ENCODE data around the gene PCDH18.

GRCh38 chr4:137514406-137515111 lies 17.7 kb downstream of the PCDH18 start:
- TF ChIP-seq NFIC (IDR thresholded peaks at IDR 0.05) (no peak), RAD21 (IDR thresholded peaks at IDR 0.05; ENCODE audit: low read depth) (no peak), CEBPB (IDR thresholded peaks at IDR 0.05) (no peak), EP300 (IDR thresholded peaks at IDR 0.05; ENCODE audit: borderline replicate concordance) (no peak), ZBTB7A (IDR thresholded peaks at IDR 0.05; ENCODE audit: low read depth) (no peak), YY1 (IDR thresholded peaks at IDR 0.05; ENCODE audit: low read depth) (no peak), TAF1 (IDR thresholded peaks at IDR 0.05; ENCODE audit: low read depth) (no peak), TEAD4 (IDR thresholded peaks at IDR 0.05) (no peak)
- TF ChIP-seq, protein P1, sequence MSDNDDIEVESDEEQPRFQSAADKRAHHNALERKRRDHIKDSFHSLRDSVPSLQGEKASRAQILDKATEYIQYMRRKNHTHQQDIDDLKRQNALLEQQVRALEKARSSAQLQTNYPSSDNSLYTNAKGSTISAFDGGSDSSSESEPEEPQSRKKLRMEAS (IDR thresholded peaks at IDR 0.05), result no peak
- TF ChIP-seq, protein P2, sequence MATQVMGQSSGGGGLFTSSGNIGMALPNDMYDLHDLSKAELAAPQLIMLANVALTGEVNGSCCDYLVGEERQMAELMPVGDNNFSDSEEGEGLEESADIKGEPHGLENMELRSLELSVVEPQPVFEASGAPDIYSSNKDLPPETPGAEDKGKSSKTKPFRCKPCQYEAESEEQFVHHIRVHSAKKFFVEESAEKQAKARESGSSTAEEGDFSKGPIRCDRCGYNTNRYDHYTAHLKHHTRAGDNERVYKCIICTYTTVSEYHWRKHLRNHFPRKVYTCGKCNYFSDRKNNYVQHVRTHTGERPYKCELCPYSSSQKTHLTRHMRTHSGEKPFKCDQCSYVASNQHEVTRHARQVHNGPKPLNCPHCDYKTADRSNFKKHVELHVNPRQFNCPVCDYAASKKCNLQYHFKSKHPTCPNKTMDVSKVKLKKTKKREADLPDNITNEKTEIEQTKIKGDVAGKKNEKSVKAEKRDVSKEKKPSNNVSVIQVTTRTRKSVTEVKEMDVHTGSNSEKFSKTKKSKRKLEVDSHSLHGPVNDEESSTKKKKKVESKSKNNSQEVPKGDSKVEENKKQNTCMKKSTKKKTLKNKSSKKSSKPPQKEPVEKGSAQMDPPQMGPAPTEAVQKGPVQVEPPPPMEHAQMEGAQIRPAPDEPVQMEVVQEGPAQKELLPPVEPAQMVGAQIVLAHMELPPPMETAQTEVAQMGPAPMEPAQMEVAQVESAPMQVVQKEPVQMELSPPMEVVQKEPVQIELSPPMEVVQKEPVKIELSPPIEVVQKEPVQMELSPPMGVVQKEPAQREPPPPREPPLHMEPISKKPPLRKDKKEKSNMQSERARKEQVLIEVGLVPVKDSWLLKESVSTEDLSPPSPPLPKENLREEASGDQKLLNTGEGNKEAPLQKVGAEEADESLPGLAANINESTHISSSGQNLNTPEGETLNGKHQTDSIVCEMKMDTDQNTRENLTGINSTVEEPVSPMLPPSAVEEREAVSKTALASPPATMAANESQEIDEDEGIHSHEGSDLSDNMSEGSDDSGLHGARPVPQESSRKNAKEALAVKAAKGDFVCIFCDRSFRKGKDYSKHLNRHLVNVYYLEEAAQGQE (IDR thresholded peaks at IDR 0.05; ENCODE audit: low read depth), result no peak
